IPS-NIHi7 (cell line): Measurements from ENCODE around the gene BMP7.

Experiments used
- DNase-seq: peaks from one replicate; pipeline ENCODE4 v3.0.0; 2012; ENCODE audit warnings: mixed read lengths; ENCODE audit errors: extremely low spot score

BMP7 gene

DNA sequence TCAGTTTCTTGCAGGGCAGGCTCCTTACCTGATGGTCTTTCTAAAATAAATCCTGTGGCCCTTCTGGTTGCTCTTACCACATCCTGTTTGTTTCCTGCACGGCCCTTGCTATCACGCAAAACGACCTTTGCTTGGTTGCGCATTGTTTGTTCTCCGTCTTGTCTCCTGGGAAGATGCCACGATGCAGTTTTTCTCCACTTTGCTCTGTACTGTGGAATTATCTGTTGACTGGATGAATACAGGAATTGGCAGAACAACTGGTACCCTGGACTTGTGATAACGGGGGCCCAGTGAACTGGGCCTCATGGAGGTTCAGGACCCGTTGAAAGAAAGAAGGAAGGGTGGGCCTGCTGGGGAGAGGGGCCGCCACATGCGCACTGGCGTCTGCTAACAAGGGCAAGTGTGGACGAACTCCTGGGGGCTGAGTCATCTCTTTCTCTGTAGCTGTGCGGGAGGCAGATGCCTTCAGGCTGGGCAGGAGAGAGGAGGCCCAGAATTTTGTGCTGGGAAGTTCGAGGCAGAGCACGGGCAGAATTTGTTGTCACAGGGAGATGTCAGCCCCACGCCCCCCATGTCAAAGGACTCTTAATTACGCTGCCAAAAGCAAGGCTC is 139.9 kb downstream of the BMP7 start:
- no peak for DNase-seq

DNA sequence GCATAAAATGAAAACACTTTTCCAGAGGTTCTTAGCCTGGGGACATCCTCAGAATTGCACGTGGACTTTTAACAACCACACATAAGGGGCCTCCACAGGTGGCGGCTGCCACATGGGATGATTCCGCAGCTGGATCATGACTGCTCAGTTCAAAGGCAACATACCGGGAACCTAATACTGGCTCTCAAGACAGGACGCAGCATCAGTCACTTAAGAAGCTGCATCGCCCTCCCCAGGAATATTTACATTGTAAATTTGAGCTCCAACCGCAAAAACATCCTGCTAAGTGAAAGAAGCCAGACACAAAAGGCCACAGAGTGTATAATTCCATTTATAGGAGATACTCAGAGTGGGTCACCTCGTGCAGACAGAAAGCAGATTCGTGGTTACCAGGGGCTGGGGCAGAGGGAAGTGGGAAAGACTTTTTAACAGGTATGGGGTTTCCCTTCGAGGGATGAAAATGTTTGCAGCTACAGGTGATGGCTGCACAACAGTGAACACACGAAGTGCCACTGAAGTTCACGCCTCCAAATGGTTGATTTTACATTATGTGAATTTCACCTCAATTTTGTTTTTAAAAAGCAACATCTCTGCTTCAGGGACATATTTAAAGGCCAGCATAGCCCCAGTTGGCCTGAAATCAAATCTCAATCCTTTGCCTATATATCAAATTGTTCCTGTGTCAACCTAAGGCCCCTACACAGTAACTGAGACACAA is 141.5 kb downstream of the BMP7 start:
- no peak for DNase-seq

DNA sequence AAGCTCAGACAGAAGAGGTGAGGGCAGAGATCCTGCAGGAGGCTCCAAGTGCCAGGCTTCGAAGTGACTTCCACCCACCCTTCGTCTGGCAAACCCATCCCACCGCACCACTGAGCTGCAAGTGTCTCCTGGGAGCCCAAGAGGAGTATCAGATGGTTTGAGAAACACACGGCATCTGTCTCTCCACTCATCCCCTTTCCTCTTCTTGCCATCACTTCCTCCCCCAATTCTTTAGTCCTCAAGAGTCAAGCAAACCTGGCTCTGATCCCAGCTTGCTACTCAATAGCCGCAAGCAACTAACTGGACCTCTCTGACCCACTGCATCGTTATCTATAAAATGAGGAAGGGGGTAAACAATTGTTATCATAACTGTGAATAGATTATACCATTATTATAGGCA is 142.1 kb downstream of the BMP7 start:
- no peak for DNase-seq

DNA sequence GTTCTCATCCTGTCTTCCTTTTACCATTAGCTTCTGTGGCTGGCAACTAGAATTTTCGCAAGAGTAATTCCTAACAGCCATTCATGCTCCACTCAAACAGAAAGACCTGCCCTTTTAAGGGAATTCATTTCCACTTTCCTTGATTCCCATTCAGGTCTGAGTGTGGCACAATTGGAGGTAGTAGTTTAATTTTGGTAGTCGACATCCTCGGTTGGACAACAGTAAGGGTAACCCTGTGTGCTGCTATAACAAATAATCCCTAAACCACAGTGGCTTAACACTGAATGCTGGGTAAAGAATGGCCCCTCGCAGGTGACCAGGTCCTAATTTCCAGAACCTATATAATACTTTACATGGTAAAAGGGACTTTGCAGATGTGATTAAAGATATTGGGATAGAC is 142.9 kb downstream of the BMP7 start:
- DNase-seq = no peak

DNA sequence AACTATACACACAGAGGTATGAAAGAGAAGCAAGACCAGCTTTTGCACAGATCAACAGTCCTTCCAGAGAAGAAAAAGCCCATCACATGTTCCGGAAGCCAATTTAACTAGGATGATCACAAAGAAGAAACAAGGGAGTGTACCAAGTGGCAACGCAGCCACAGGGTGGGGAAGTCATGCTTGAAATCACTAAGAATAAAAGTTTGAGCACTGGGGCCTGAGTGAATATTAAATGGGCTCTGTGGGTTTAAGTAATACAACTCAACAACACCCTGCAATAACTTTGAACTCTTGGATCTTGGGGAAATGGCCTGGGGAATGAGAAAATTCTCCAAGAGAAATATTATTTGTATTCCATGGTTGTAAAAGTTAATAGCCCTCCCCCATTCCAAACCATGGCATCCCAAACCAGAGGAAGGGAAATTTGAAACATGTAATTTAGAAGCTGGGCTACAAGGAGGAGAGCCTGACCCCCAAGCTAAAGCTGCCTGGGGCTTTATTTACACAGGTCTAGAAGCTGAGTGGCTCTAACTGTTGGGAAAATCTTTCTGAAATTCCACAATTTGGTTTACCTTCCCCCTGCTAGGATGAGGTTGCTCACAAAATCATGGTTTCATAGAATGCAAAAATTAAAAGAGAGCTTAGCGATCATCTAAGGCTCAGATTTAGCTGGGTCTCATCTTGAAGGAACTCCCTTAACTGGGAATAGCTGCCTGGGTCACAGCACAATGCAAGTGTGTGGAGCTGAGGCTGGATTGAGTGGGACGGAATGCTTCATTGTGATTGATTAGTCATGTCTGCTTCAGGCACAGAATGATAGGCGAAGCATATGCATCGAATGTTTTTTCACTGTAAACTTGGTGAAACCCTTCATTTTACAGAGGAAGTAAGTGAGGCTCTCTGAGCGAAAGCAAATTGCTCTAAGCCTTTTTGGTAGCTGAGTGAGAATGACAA is 143.6 kb downstream of the BMP7 start:
- no peak for DNase-seq

DNA sequence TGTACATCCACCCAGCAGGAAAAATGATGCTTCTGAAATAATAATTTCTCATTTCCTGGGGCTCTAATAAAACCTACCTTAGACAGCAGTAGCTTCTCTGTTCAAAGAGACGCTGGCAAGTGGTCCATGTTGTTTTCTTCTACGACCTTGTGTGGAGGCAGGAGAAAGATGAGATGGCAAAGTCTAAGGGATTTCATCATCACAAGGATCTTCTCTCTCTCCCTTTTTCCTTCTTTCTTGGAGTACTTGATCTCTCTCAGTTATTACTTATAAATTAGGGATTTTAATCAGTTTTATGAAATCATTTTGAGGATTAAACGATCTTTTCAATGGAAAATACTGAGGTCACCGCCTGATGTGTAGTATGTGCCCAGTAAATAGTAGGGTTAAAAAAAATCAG is 147.5 kb downstream of the BMP7 start:
- DNase-seq = no peak
